K562 (cell line): ENCODE data around the gene CAMK2G. TPM values are rescaled to one million over a fixed set of nuclear protein-coding genes. Genes with fewer than 3 reads are reported as not detected.

Source experiments
- ATAC-seq: fragments of 200-7000 bp; cut with Tn5 transposase; 3 replicates; pipeline ENCODE4 v1.9.1; 2020; ENCODE audit warnings: moderate library complexity
- BruUV-seq: library from RNA; stranded (reverse); fragments of 400-500 nt; replicated peaks from 2 replicates; lab custom pipeline; 2021; lab: Mats Ljungman, UMichigan
- CTCF ChIA-PET: fragments of 300-600 bp; formaldehyde crosslinking; extraction: SDS; loops from one replicate; lab custom pipeline; 2021; ENCODE audit warnings: low intra/inter-chr PET ratio; lab: Yijun Ruan, JAX
- POLR2A ChIA-PET: fragments of 300-600, 350-650 bp; sonication (Branson Sonifier 250); formaldehyde crosslinking; extraction: SDS; loops from one replicate; lab custom pipeline; 2021; ENCODE audit warnings: antibody characterized with exemption, inconsistent platforms; lab: Yijun Ruan, JAX
- DNase-seq, 4 experiments: peaks; one replicate each; pipeline versions ENCODE4 v3.0.0 to v3.0.0-alpha.2; 2011 to 2018; ENCODE audit warnings: low spot score in 3 of 4, mixed read lengths in 3 of 4; ENCODE audit errors: extremely low read depth in 1 of 4
- FAIRE-seq: peaks from 2 replicates; lab custom pipeline; 2011; peaks lifted over from hg19 to GRCh38; lab: Jason Lieb, UNC
- H2AFZ ChIP-seq: 2 replicates; pipeline ENCODE4 v1.6.0; 2011; ENCODE audit warnings: low read depth, low read length, control low read depth, inconsistent platforms
- H3K27ac ChIP-seq: fragments of 200-600 bp; 3 replicates; pipeline ENCODE4 v1.8.0; 2011; ENCODE audit warnings: low read depth, mild to moderate bottlenecking, control low read depth, inconsistent platforms, low read length, moderate library complexity, mixed read lengths; ENCODE audit errors: extremely low read depth
- H3K27me3 ChIP-seq, 2 experiments: fragments of 300-600 bp in 1 of 2; 2 replicates in 1 of 2; 3 replicates in 1 of 2; pipeline versions ENCODE4 v1.6.0 to v1.8.0; 2011; ENCODE audit warnings: inconsistent platforms in 2 of 2, low read length in 2 of 2, mild to moderate bottlenecking in 1 of 2, mixed read lengths in 1 of 2, moderate library complexity in 1 of 2; ENCODE audit not compliant: control insufficient read depth in 2 of 2, insufficient read depth in 2 of 2
- H3K36me3 ChIP-seq: fragments of 300-600 bp; 3 replicates; pipeline ENCODE4 v1.8.0; 2011; ENCODE audit warnings: mild to moderate bottlenecking, low read length, inconsistent platforms; ENCODE audit not compliant: control insufficient read depth, insufficient read depth
- H3K4me1 ChIP-seq, 2 experiments: fragments of 200-600 bp in 1 of 2; replicated peaks in 1 of 2; 2 replicates in 1 of 2; 3 replicates in 1 of 2; pipeline versions ENCODE4 v1.5.1 to v1.8.0; 2011; ENCODE audit warnings: inconsistent platforms in 2 of 2, low read length in 2 of 2, mild to moderate bottlenecking in 1 of 2, mixed read lengths in 1 of 2, moderate library complexity in 1 of 2; ENCODE audit not compliant: control insufficient read depth in 2 of 2, insufficient read depth in 2 of 2
- H3K4me2 ChIP-seq: 2 replicates; pipeline ENCODE4 v1.6.1; 2011; ENCODE audit warnings: low read length, control low read depth, inconsistent platforms, mixed read lengths; ENCODE audit not compliant: insufficient read depth
- H3K4me3 ChIP-seq: fragments of 200-600 bp; sonication (generic), shearing (Covaris generic); 2 replicates; pipeline ENCODE4 v1.5.1; 2016; ENCODE audit warnings: control low read depth, inconsistent platforms
- H3K79me2 ChIP-seq: fragments of 200-600 bp; 3 replicates; pipeline ENCODE4 v1.8.0; 2011; ENCODE audit warnings: low read length, inconsistent platforms; ENCODE audit not compliant: control insufficient read depth, insufficient read depth
- H3K9ac ChIP-seq, 2 experiments: 2 replicates each; pipeline versions ENCODE4 v1.6.0 to v1.6.1; 2011; ENCODE audit warnings: low read depth in 2 of 2, low read length in 2 of 2, control low read depth in 1 of 2, inconsistent platforms in 1 of 2, mild to moderate bottlenecking in 1 of 2, mixed read lengths in 1 of 2; ENCODE audit not compliant: insufficient read depth in 1 of 2
- H3K9me1 ChIP-seq: one replicate; pipeline ENCODE4 v1.6.0; 2011; ENCODE audit warnings: inconsistent platforms, mild to moderate bottlenecking, low read length, moderate library complexity; ENCODE audit not compliant: control insufficient read depth, insufficient read depth
- H3K9me3 ChIP-seq: replicated peaks from 2 replicates; pipeline ENCODE4 v1.5.1; 2011; ENCODE audit warnings: low read depth, low read length, inconsistent platforms; ENCODE audit not compliant: control insufficient read depth, insufficient read depth
- H4K20me1 ChIP-seq: replicated peaks from 2 replicates; pipeline ENCODE4 v1.6.1; 2011; ENCODE audit warnings: low read length, inconsistent platforms, mixed read lengths; ENCODE audit not compliant: control insufficient read depth, insufficient read depth
- ATF4 ChIP-seq: fragments of 450-650 bp; formaldehyde crosslinking; IDR thresholded peaks from 2 replicates; pipeline ENCODE4 v1.4.0; 2022; ENCODE audit warnings: mild to moderate bottlenecking, moderate library complexity
- CREM ChIP-seq: IDR thresholded peaks from 2 replicates; pipeline ENCODE4 v1.6.1; 2014; ENCODE audit warnings: antibody characterized with exemption, low read depth
- E2F3 ChIP-seq: fragments of 250-450 bp; sonication (Bioruptor Pico); IDR thresholded peaks from 2 replicates; pipeline ENCODE4 v1.4.0; 2020; ENCODE audit warnings: mild to moderate bottlenecking
- ELF4 ChIP-seq: fragments of 450-650 bp; formaldehyde crosslinking; IDR thresholded peaks from 2 replicates; pipeline ENCODE4 v1.4.0; 2022; ENCODE audit warnings: missing genetic modification characterization
- HES1 ChIP-seq: fragments of 450-650 bp; IDR thresholded peaks from 2 replicates; pipeline ENCODE4 v1.6.1; 2016; ENCODE audit warnings: low read depth, mild to moderate bottlenecking, moderate library complexity
- MBD2 ChIP-seq: sonication (generic); IDR thresholded peaks from 2 replicates; pipeline ENCODE4 v1.6.1; 2016; ENCODE audit warnings: low read depth, borderline replicate concordance
- SMARCA4 ChIP-seq: fragments of 450-650 bp; IDR thresholded peaks from 2 replicates; pipeline ENCODE4 v1.6.1; 2016
- ZNF407 ChIP-seq: fragments of 450-650 bp; IDR thresholded peaks from 2 replicates; pipeline ENCODE4 v1.6.1; 2016; ENCODE audit warnings: low read depth
- WGBS: fragments of 100-300 bp; shearing (Covaris generic); methylation state at CpG from one replicate; pipeline ENCODE4 v1.1.6; 2016; ENCODE audit warnings: low coverage, mixed read lengths; ENCODE audit not compliant: insufficient coverage; ENCODE audit errors: missing lambda C conversion rate; 5-methylcytosine and 5-hydroxymethylcytosine counted together
- in situ Hi-C: fragments of 300-500 bp; cut with MboI; formaldehyde crosslinking; loops from 4 replicates; pipeline ENCODE4 v1.15.0; 2018; ENCODE audit warnings: inconsistent platforms, mixed read lengths
- intact Hi-C: fragments of 100-400 bp; cut with micrococcal nuclease; formaldehyde crosslinking; loops from 2 replicates; pipeline ENCODE4 v1.14.2; 2022
- polyA plus RNA-seq, 8 experiments: library from polyadenylated mRNA; depleted of rRNA in 4 of 8; stranded (reverse) in 5 of 8; unstranded in 3 of 8; fragments of >200 nt; fragmentation: Nextera tagmentation in 2 of 8; fragmentation: Illumina TruSeq in 1 of 8; extraction: Ambion mirVana in 2 of 8; extraction: Trizol in 1 of 8; gene quantifications; 2 replicates each; pipeline versions ENCODE4 v1.2.1 to v1.2.3, GENCODE V29; 2011 to 2014; ENCODE audit warnings: inconsistent platforms in 1 of 8, missing spikeins in 1 of 8
- total RNA-seq, 7 experiments: library from RNA; depleted of rRNA in 6 of 7; stranded (reverse); fragments of >200 nt in 6 of 7; fragmentation: Illumina TruSeq in 2 of 7; extraction: Trizol in 2 of 7; gene quantifications; 2 replicates each; pipeline versions ENCODE4 v1.2.1 to v1.2.3, GENCODE V29; 2011 to 2021; ENCODE audit warnings: low replicate concordance in 1 of 7

Gene CAMK2G
- total and polyA plus RNA-seq, 9 of the 15 experiments (the other 6 are each of a cell fraction or from before 2014, with no cell fraction given), result 9.0 to 37.9 (median 32.6) TPM

GRCh38 chr10:73771722-73772280 lies 102.6 kb downstream of the CAMK2G start (continued):
- TF ChIP-seq ZNF407, result no peak

- ChIA-PET POLR2A (interaction anchor here (0.7 to 11.0 kb wide), 8 partner anchors 9 to 205 kb away, joined by 3 to 137 read pairs (median 4); partner anchors contain the start of gene CHCHD1), CTCF (no interaction called here)
- peaks cover 30% of the 10 kb centered on the region for H3K79me2 ChIP-seq
- TF ChIP-seq MBD2 (no peak), E2F3 (CRISPR knock-in tag) (no peak), HES1 (no peak), SMARCA4 (no peak), ATF4 (CRISPR knock-in tag) (no peak), CREM (no peak), ELF4 (CRISPR knock-in tag) (no peak)
Measured at GRCh38 chr10:73769396-73769795, 105.0 kb downstream of the CAMK2G start.

More at GRCh38 chr10:73769396-73769795, 105.0 kb downstream of the CAMK2G start:
- Histone ChIP-seq H3K4me3 (no peak overlapping the region), H3K36me3 (peaks cover 78% of the 10 kb centered on the region), H2AFZ (no peak overlapping the region), H3K9me3 (no peaks in the 10 kb centered on the region), H4K20me1 (no peaks in the 10 kb centered on the region), H3K27ac (no peak overlapping the region), H3K4me2 (no peak overlapping the region), H3K9ac (no peak overlapping the region), H3K27me3 (no peaks in the 10 kb centered on the region), H3K4me1 (peaks cover 12 to 23% of the 10 kb centered on the region in 2 experiments; a peak in 4 of 5 replicates), H3K9me1 (peaks cover 3% of the 10 kb centered on the region)
- DNase-seq (no peak), ATAC-seq (no peak), FAIRE-seq (no peak)
- 93% methylated on average over 5 of the region's 5 CpGs for WGBS
- in situ Hi-C loops (no loop called here), intact Hi-C loops (no loop called here)
- BruUV-seq, result no TSS peak
